ENCODE data around the gene MAGI3.
"Not testable (repeated sequence)": the region's sequence is repeated elsewhere in the genome, so short reads cannot be mapped to it uniquely, and the experiment has no call there.

The MAGI3 gene

GRCh38 chr1:113576271-113576670 is 186.0 kb downstream of the MAGI3 start:
- no peak for DNase-seq (ENCODE audit: low read depth, low spot score)

DNA sequence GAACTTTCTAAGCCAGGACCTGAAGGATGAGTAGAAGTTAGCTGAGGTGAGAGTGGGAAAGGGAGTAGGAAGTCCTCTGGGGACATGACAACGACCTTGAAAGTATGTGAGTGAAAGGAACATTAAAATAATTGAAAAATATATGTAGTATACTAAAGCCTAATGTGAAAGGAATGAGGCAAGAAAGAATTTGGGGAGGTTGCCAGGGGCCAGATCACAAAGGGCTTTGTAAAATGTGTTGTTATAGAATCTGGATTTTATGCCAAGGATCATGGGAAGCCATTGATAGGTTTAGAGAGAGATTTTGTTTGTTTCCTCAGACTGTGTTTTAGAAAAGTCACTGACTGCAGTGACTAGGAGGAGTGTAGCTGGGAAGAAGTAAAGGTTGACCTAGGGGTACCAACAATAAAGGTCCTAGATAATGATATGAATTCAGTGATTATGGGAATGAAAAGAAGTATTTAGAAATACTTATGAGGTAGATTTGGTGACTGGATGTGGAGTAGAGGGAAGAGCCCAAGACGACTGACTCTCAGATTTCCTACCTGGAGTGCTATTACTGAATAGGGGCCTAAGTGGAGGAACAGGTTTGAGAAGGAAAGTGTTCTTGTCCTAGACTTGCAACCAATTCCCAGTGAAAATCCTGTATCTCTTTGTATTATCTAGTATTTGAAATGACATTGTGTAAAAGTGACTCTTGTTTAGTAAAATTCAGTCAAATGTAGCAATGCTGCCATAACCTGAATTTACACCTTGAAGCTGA is 189.1 kb downstream of the MAGI3 start:
- DNase-seq (ENCODE audit: low read depth, low spot score): no peak

- DNase-seq (ENCODE audit: low read depth, low spot score): no peak
These were observed 191.0 kb downstream of the MAGI3 start for GRCh38 chr1:113581323-113581722.

DNA sequence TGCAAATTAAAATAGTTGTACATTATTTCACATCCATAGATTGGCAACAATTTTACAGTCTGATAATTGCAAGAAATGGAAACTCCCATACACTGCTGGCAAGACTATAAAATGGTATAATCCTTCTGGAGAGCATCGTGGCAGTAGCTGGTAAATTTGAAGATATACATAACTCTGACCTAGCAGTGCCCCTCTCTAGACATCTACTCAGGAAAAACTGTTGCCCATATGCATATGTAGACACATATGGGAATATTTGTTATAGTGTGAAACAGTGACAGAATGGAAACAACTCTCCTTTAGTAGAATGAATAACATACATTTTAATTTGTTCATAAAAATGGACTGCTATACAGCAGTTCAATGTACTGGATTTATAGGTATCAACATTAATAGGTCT is 191.8 kb downstream of the MAGI3 start:
- DNase-seq (ENCODE audit: low read depth, low spot score): no peak

- DNase-seq (ENCODE audit: low read depth, low spot score): no peak
These were observed 197.2 kb downstream of the MAGI3 start for GRCh38 chr1:113587475-113587874.

DNA sequence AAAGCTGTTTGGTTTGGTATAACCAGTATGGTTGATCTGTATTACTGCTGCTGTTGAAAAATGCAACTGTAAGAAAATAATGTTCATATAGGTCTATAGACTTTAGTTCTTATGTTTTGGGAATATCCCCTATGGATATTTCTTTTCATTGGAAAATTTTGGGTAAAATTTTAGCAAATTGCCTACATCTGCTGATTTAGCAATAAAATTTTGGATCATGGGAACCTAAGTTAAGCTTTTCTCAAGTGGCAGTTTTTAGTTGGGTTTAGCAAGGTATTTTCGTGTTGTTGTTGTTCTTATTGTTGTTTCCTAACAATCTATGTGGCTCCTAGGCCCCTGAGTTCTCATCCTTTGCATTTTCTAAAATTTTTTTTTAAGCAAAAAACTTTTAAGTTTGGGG is 201.9 kb downstream of the MAGI3 start:
- no peak for DNase-seq (ENCODE audit: low read depth, low spot score)

GRCh38 chr1:113593550-113594297 is 203.4 kb downstream of the MAGI3 start:
- DNase-seq (ENCODE audit: low read depth, low spot score): no peak

- DNase-seq (ENCODE audit: low read depth, low spot score): not testable (repeated sequence)
These were observed 214.2 kb downstream of the MAGI3 start for GRCh38 chr1:113604466-113604865.

GRCh38 chr1:113605146-113605545 is 214.8 kb downstream of the MAGI3 start:
- DNase-seq (ENCODE audit: low read depth, low spot score): no peak

GRCh38 chr1:113608399-113608798 is 218.1 kb downstream of the MAGI3 start:
- peak; percentile 10 for DNase-seq (ENCODE audit: low read depth, low spot score)

- no peak for DNase-seq (ENCODE audit: low read depth, low spot score)
These were observed 220.1 kb downstream of the MAGI3 start for GRCh38 chr1:113610372-113610771.

- no peak for DNase-seq (ENCODE audit: low read depth, low spot score)
These were observed 225.1 kb downstream of the MAGI3 start for GRCh38 chr1:113615425-113615824.

- DNase-seq (ENCODE audit: low read depth, low spot score): no peak
These were observed 225.8 kb downstream of the MAGI3 start for GRCh38 chr1:113616156-113616555.

DNA sequence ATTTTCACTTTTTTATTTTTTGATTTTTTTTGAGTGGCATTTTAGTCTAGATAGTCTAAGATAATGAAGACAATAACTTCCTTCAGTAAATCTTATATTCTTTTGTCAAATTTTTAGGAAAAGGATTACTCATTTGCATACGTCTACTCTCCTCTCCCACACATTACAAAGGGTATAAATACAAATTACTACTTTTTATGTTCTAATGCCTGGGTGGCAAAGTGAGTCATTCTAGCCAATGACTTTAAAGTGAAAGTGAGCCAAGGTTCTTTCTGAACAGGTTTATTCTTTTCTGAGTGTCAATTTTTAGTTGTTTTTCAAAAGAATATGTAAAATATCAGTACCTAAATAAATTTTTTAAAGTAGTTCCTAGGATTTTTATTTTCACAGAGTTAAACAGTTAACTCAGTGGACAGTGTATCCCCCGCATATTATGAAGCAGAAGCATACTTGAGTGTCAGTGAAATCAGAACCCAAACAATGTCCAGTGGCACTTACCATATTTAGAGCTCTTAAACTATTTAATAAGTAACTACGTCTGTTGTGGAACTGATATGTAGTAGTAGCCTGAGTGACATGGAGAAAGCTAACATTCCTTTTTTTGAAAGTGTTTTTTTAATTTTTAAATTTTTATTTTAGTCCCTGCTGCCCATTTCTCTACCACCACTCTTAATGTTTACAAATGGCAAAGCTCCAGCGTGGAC is 227.3 kb downstream of the MAGI3 start:
- DNase-seq (ENCODE audit: low read depth, low spot score): no peak

- DNase-seq (ENCODE audit: low read depth, low spot score): no peak
These were observed 238.7 kb downstream of the MAGI3 start for GRCh38 chr1:113628997-113629396.

DNA sequence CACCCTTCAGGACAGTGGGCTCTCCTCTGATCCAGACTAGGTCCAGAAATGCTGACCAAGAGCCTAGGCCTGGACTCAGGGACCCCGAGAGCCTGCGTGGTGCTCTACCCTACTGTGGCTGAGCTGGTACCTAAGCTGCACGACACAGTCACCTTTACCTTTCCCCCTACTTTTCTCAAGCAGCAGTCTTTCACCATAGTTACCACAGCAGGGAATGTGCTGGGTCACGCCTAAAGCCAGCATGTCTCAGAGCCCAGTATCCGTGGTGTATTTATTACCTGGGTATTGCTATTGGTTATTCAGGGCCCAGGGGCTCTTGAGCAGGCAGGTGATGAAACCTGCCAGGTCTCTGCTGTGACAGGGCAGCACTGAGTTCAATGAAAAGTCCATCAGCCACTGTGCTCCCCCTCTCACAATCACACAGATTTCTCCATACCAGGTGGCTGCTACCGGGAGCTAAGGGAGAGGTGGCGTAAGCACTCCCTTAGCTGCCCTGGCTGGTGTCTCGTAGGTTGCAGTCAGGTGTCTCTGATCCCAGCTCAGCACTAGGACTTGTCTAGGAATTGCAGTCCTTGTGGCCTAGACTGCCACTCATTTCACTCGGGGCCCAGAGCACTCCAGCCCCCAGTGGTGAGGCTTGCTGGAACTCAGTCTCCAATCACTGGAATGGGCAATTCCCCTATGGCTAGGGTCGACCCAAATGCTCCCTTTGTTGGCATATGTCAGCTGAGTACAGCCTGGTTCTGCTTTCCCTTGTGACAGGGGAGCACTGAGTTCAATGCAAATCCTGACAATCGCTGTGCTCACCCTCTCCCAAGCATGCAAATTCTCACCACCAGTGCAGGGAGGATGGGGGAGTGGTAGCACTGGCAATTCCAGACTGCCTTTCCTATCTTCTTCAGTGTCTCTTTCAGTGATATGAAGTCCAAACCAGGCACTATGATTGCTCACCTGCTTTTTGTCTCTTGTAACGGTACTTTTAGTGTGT is 240.3 kb downstream of the MAGI3 start:
- no peak for DNase-seq (ENCODE audit: low read depth, low spot score)

- no peak for DNase-seq (ENCODE audit: low read depth, low spot score)
These were observed 251.1 kb downstream of the MAGI3 start for GRCh38 chr1:113641396-113641795.

DNA sequence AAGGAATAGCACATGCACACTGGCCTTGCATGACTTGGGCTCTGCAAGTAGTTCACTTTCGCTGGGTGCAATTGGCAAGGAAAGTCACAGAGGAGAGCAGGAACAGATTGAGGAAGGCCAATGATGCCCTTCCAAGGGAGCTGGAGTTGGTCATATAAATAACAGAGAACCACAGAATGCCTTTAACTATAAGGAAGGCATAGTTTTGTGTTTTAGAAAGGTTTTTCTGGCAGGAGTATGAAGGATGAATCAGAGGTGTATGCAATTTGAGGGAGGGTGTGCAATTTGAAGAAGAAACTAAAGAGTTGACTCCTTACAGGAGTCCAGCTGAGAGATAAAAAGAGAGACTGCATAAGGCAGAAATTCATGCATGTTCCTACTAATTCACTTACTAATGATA is 256.8 kb downstream of the MAGI3 start:
- no peak for DNase-seq (ENCODE audit: low read depth, low spot score)

DNA sequence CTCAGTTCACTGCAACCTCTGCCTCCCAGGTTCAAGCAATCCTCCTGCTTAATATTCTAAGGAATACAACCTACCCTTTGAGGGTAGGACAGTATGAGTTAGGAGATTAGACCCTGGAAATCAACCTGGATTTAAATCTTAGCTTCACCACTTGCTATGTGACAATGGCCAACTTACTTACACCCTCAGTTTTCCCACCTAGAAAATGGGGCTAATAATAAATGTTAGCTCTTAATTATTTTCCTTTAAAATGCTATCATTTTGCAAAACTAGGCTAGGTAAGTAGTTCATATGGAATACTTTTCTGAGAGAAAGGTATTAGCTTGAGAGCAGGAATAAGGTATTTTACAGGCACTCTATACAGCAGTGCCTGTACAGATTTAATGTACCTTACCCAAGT is 258.2 kb downstream of the MAGI3 start:
- DNase-seq (ENCODE audit: low read depth, low spot score): no peak

- no peak for DNase-seq (ENCODE audit: low read depth, low spot score)
These were observed 262.5 kb downstream of the MAGI3 start for GRCh38 chr1:113652771-113653170.

DNA sequence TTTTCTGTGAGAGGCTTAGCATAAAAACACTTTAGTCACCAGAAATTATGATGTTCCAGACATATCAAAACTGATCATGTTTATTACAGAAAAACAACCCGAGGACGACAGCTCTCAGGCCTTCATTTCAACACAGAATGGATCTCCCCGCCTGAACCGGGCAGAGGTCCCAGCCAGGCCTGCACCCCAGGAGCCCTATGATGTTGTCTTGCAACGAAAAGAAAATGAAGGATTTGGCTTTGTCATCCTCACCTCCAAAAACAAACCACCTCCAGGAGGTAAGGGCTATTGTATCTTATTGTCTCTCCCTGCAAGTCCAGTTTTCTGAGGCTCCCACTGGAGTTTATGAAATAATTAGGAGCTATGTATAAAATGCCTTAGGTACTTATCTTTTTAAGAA is 263.4 kb downstream of the MAGI3 start:
- DNase-seq (ENCODE audit: low read depth, low spot score): no peak

All from brain pericyte (primary cell).